GM12878 (cell line): ENCODE measurements around the gene CETN1. TPM values are rescaled to one million over a fixed set of nuclear protein-coding genes. Genes with fewer than 3 reads are reported as not detected.
A peak's percentile ranks its signal among the peaks of the same experiment; 100 is the strongest.

ENCODE experiments used
- ATAC-seq: fragments of 200-7000 bp; cut with Tn5 transposase; 3 replicates; pipeline ENCODE4 v1.9.1; 2020; ENCODE audit warnings: mild to moderate bottlenecking, moderate library complexity
- BruUV-seq: library from RNA; stranded (reverse); fragments of 400-500 nt; replicated peaks from 2 replicates; lab custom pipeline; 2021; lab: Mats Ljungman, UMichigan
- CTCF ChIA-PET: fragments of 300-600 bp; sonication (Branson Sonifier 250); formaldehyde crosslinking; extraction: SDS; loops from one replicate; lab custom pipeline; 2021; ENCODE audit warnings: inconsistent platforms; lab: Yijun Ruan, JAX
- POLR2A ChIA-PET: fragments of 350-600 bp; formaldehyde crosslinking; extraction: SDS; loops from one replicate; lab custom pipeline; 2021; ENCODE audit warnings: inconsistent platforms; lab: Charles Lee
- RAD21 ChIA-PET: fragments of 300-600 bp; sonication (Branson Sonifier 250); formaldehyde crosslinking; loops from one replicate; lab custom pipeline; 2023; ENCODE audit warnings: antibody characterized with exemption; ENCODE audit not compliant: unreplicated experiment; lab: Charles Lee
- SMC1A ChIA-PET: fragments of 300-600 bp; sonication (Branson Sonifier 250); formaldehyde crosslinking; loops from one replicate; lab custom pipeline; 2023; ENCODE audit not compliant: unreplicated experiment, uncharacterized antibody; lab: Charles Lee
- DNase-seq: peaks from one replicate; pipeline ENCODE4 v3.0.0-alpha.2; 2011; ENCODE audit warnings: low read depth, low spot score
- FAIRE-seq: peaks from 3 replicates; lab custom pipeline; 2011; peaks lifted over from hg19 to GRCh38; lab: Jason Lieb, UNC
- H2AFZ ChIP-seq: 2 replicates; pipeline ENCODE4 v1.6.0; 2011; ENCODE audit warnings: low read depth, low read length, control low read depth; ENCODE audit not compliant: control insufficient read depth
- H3K27ac ChIP-seq: 2 replicates; pipeline ENCODE4 v1.5.1; 2011; ENCODE audit warnings: control low read depth; ENCODE audit not compliant: control insufficient read depth, insufficient read depth
- H3K27me3 ChIP-seq, 2 experiments: replicated peaks in 1 of 2; 2 replicates each; pipeline versions ENCODE4 v1.6.0 to v1.6.1; 2011; ENCODE audit warnings: low read length in 1 of 2; ENCODE audit not compliant: control insufficient read depth in 2 of 2, insufficient read depth in 2 of 2
- H3K36me3 ChIP-seq, 2 experiments: 2 replicates each; pipeline ENCODE4 v1.5.1; 2011; ENCODE audit warnings: low read length in 1 of 2; ENCODE audit not compliant: control insufficient read depth in 2 of 2, insufficient read depth in 2 of 2
- H3K4me1 ChIP-seq: 2 replicates; pipeline ENCODE4 v1.6.1; 2011; ENCODE audit warnings: mild to moderate bottlenecking, low read length, moderate library complexity, mixed read lengths; ENCODE audit not compliant: control insufficient read depth, insufficient read depth
- H3K4me2 ChIP-seq: 2 replicates; pipeline ENCODE4 v1.6.0; 2011; ENCODE audit warnings: control low read depth; ENCODE audit not compliant: control insufficient read depth, insufficient read depth
- H3K4me3 ChIP-seq: fragments of 200-600 bp; sonication (generic); 2 replicates; pipeline ENCODE4 v1.5.1; 2016
- H3K79me2 ChIP-seq: 2 replicates; pipeline ENCODE4 v1.6.0; 2011; ENCODE audit warnings: low read length; ENCODE audit not compliant: control insufficient read depth, insufficient read depth
- H3K9ac ChIP-seq: 2 replicates; pipeline ENCODE4 v1.8.0; 2011; ENCODE audit warnings: low read length, control low read depth, mixed read lengths; ENCODE audit not compliant: control insufficient read depth, insufficient read depth
- H3K9me3 ChIP-seq: replicated peaks from 3 replicates; pipeline ENCODE4 v1.5.1; 2011; ENCODE audit warnings: mild to moderate bottlenecking, low read length; ENCODE audit not compliant: control insufficient read depth, insufficient read depth
- H4K20me1 ChIP-seq: 2 replicates; pipeline ENCODE4 v1.6.0; 2011; ENCODE audit not compliant: control insufficient read depth, insufficient read depth
- CHD4 ChIP-seq: fragments of 200-600 bp; sonication (generic); IDR thresholded peaks from 2 replicates; pipeline ENCODE4 v1.6.1; 2016; ENCODE audit warnings: mild to moderate bottlenecking
- RAD21 ChIP-seq: IDR thresholded peaks from 2 replicates; pipeline ENCODE4 v1.6.1; 2011; ENCODE audit warnings: mild to moderate bottlenecking, low read depth, low read length, moderate library complexity; ENCODE audit not compliant: insufficient read depth
- ZNF274 ChIP-seq: IDR thresholded peaks from one replicate; pipeline ENCODE4 v1.8.0; 2011; ENCODE audit not compliant: insufficient read length, insufficient read depth
- WGBS: methylation state at CpG from one replicate; pipeline ENCODE4 v1.1.6; 2016; ENCODE audit warnings: low lambda C conversion rate; ENCODE audit not compliant: insufficient replicate concordance, insufficient coverage; ENCODE audit errors: missing lambda C conversion rate; 5-methylcytosine and 5-hydroxymethylcytosine counted together
- in situ Hi-C: fragments of 300-500 bp; cut with MboI; formaldehyde crosslinking; loops from 9 replicates; pipeline ENCODE4 v1.14.3; 2018; ENCODE audit warnings: mixed read lengths
- intact Hi-C: fragments of 100-400 bp; cut with micrococcal nuclease; formaldehyde crosslinking; loops from one replicate; pipeline ENCODE4 v1.14.2; 2022; ENCODE audit not compliant: unreplicated experiment
- polyA plus RNA-seq, 11 experiments: library from polyadenylated mRNA; depleted of rRNA in 4 of 11; unstranded in 6 of 11; stranded (reverse) in 5 of 11; fragments of >200 nt; fragmentation: Nextera tagmentation in 4 of 11; fragmentation: Illumina TruSeq in 1 of 11; extraction: Ambion mirVana in 4 of 11; extraction: Trizol in 1 of 11; gene quantifications; 1 replicate in 1 of 11; 2 replicates in 10 of 11; pipeline versions ENCODE4 v1.2.1 to v1.2.3, GENCODE V29; 2011 to 2016; ENCODE audit warnings: inconsistent platforms in 2 of 11, missing spikeins in 2 of 11, low read depth in 1 of 11
- total RNA-seq, 4 experiments: library from RNA; depleted of rRNA in 3 of 4; stranded (reverse); fragments of >200 nt in 3 of 4; fragmentation: Illumina TruSeq in 1 of 4; extraction: Trizol in 1 of 4; gene quantifications; 2 replicates each; pipeline versions ENCODE4 v1.2.1 to v1.2.3, GENCODE V29; 2013 to 2021
- TF ChIP-seq, protein P1 (sequence below): fragments of 450-650 bp; IDR thresholded peaks from 2 replicates; pipeline ENCODE4 v1.6.1; 2017; ENCODE audit warnings: mild to moderate bottlenecking, low read depth, inconsistent platforms; ENCODE audit not compliant: poor library complexity, severe bottlenecking

The CETN1 gene
- total and polyA plus RNA-seq, 10 of the 15 experiments (the other 5 are each of a cell fraction or from before 2014, with no cell fraction given), result not detected

DNA sequence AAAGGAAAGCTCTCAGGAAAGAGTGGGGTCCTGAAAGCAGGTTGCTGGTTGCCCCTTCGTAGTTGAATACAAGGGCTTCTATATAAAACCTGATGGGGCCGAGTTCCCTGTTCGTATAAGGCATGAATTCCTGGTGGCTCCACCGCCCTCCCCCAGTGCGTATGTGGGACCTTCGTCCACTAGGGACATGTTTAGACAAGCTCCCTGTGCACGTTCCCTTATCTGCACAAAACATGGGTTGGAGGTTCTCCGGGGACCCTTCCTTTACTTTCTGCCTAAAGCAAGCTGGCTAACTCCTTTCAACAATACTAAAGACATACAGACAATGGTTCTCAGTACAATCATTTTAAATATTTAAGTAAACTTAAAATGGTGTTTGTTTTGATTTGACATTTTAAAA lies 24.6 kb downstream of the CETN1 start (continued):
- TF ChIP-seq, protein P1, sequence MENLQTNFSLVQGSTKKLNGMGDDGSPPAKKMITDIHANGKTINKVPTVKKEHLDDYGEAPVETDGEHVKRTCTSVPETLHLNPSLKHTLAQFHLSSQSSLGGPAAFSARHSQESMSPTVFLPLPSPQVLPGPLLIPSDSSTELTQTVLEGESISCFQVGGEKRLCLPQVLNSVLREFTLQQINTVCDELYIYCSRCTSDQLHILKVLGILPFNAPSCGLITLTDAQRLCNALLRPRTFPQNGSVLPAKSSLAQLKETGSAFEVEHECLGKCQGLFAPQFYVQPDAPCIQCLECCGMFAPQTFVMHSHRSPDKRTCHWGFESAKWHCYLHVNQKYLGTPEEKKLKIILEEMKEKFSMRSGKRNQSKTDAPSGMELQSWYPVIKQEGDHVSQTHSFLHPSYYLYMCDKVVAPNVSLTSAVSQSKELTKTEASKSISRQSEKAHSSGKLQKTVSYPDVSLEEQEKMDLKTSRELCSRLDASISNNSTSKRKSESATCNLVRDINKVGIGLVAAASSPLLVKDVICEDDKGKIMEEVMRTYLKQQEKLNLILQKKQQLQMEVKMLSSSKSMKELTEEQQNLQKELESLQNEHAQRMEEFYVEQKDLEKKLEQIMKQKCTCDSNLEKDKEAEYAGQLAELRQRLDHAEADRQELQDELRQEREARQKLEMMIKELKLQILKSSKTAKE, result no peak
- TF ChIP-seq CHD4 (no peak), RAD21 (no peak)

DNA sequence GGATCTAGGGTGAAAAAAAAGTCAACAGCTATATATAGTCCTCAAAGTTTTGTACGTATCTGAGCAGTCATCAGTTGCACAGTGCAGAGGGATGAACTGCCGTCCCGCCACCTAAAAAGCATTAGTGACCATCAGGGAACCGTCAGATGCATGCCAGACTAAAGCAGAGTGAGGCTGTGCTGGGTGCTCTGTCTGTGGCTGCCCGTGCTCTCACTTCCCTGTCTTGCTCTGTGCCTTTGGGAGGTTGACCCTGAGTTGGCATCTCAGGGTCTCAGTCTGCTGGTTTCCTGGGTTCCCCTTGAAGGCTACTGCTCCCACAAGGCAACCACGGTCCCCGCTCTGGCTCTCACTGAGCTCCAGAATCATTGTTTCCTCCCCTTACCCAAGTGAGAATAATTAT lies 27.8 kb downstream of the CETN1 start:
- WGBS, result 9% methylated on average over 7 of the region's 7 CpGs
- intact Hi-C loops (no loop called here), in situ Hi-C loops (no loop called here)
- DNase-seq (no peak), ATAC-seq (peak; percentile 67), FAIRE-seq (no peak)
- H2AFZ ChIP-seq, result no peak overlapping the region
- no peaks in the 10 kb centered on the region for H3K4me1 ChIP-seq
- no peak overlapping the region for H3K4me3 ChIP-seq
- no TSS peak for BruUV-seq
- H3K9me3 ChIP-seq, result no peaks in the 10 kb centered on the region
- no peaks in the 10 kb centered on the region for H3K36me3 ChIP-seq
- no peaks in the 10 kb centered on the region for H3K27me3 ChIP-seq
- SMC1A ChIA-PET, result no interaction called here
- no peak overlapping the region for H3K27ac ChIP-seq
- CTCF ChIA-PET, result interaction anchor here (0.9 to 1.7 kb wide), 3 partner anchors 8 to 231 kb away, joined by 3 to 8 read pairs (median 4); no protein-coding TSS in a partner anchor
- no peak overlapping the region for H3K4me2 ChIP-seq
- H4K20me1 ChIP-seq, result no peaks in the 10 kb centered on the region
- POLR2A ChIA-PET, result no interaction called here
- no peak overlapping the region for H3K9ac ChIP-seq
- TF ChIP-seq ZNF274, result no peak
- TF ChIP-seq, all 136 proteins: peak for 0
- no peaks in the 10 kb centered on the region for H3K79me2 ChIP-seq
- RAD21 ChIA-PET, result no interaction called here
